ENCODE data around the gene ETFDH.
"Not testable (repeated sequence)": the region's sequence is repeated elsewhere in the genome, so short reads cannot be mapped to it uniquely, and the experiment has no call there.

The ETFDH gene

GRCh38 chr4:158671915-158672806, at the start of gene ETFDH:
Gene ETFDH, plus strand, starts transcription at chr4:158672296. Its CDS starts 161 bp downstream, at chr4:158672457.
- DNase-seq = peak; percentile 94

- peak; percentile 6 for DNase-seq
Measured at GRCh38 chr4:158624889-158625478, 47.1 kb upstream of the ETFDH start.

GRCh38 chr4:158625544-158625943, 46.6 kb upstream of the ETFDH start:
- no peak for DNase-seq

- DNase-seq = no peak
Measured at GRCh38 chr4:158630893-158631292, 41.2 kb upstream of the ETFDH start.

- no peak for DNase-seq
Measured at GRCh38 chr4:158636619-158637018, 35.5 kb upstream of the ETFDH start.

- no peak for DNase-seq
Measured at GRCh38 chr4:158644356-158644755, 27.7 kb upstream of the ETFDH start.

GRCh38 chr4:158644760-158645159, 27.3 kb upstream of the ETFDH start:
- no peak for DNase-seq

GRCh38 chr4:158649111-158649680, 22.9 kb upstream of the ETFDH start:
- DNase-seq = no peak

GRCh38 chr4:158652920-158653319, 19.2 kb upstream of the ETFDH start:
- DNase-seq = no peak

GRCh38 chr4:158656439-158656838, 15.7 kb upstream of the ETFDH start:
- DNase-seq = no peak

- no peak for DNase-seq
Measured at GRCh38 chr4:158657291-158657690, 14.8 kb upstream of the ETFDH start.

- not testable (repeated sequence) for DNase-seq
Measured at GRCh38 chr4:158663255-158663654, 8.8 kb upstream of the ETFDH start.

- not testable (repeated sequence) for DNase-seq
Measured at GRCh38 chr4:158663707-158664625, 8.1 kb upstream of the ETFDH start.

- DNase-seq = no peak
Measured at GRCh38 chr4:158664806-158665205, 7.3 kb upstream of the ETFDH start.

GRCh38 chr4:158666892-158667291, 5.2 kb upstream of the ETFDH start:
- DNase-seq = no peak

GRCh38 chr4:158667651-158668198, 4.4 kb upstream of the ETFDH start:
- DNase-seq = no peak

GRCh38 chr4:158669310-158669709, 2.8 kb upstream of the ETFDH start:
- DNase-seq = no peak

GRCh38 chr4:158670975-158671664, 976 bp upstream of the ETFDH start:
- DNase-seq = peak; percentile 70

GRCh38 chr4:158671665-158671914, 506 bp upstream of the ETFDH start, which contains the start of gene C4orf46:
Gene C4orf46, minus strand, starts transcription at chr4:158671887. Its CDS starts 86 bp downstream, at chr4:158671801.
- no peak for DNase-seq

- no peak for DNase-seq
Measured at GRCh38 chr4:158673633-158674032, 1.5 kb downstream of the ETFDH start.

GRCh38 chr4:158676076-158676475, 4.0 kb downstream of the ETFDH start:
- no peak for DNase-seq

GRCh38 chr4:158678767-158679166, 6.7 kb downstream of the ETFDH start:
- DNase-seq = no peak

All from NCI-H2029 treated with DMSO at 0.1 percent for 48 hours (cell line).